ENCODE data around the gene LCE1A.

Gene LCE1A

DNA sequence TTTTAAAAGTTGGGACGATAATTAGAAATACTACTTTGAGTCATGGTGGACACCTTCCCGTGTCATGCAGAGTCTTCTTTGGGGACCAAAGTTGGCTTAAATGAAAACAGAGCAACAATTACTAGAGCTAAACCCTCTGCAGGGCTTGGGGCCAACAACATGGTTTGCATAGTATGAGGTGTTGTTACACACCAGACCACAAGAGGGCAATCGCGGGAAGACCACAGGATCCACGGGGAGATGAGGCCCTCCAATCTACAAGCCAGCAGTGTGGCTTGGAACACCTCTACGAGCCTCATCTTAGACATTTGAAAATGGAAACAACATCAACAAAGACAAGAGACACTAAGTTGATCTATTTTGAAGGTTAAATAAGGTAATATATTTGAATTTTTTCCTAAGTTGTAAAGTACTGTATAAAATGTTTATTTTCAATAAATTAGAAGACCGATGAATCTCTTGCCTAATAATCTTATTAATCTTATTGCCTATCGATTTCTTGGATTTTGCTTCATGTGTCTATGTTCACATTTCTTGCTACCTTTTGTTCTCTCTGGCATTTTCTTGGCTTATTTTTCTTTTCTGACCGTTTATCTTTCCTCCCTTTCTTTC lies 42.6 kb downstream of the LCE1A start:
- Histone ChIP-seq H3K9ac (ENCODE audit: low read length in 2 of 2) (no peak overlapping the region), H3K27me3 (ENCODE audit: control insufficient read depth in 1 of 2, insufficient read depth in 2 of 2, low read length in 2 of 2) (no peaks in the 10 kb centered on the region), H3K36me3 (ENCODE audit: control insufficient read depth in 2 of 2, insufficient read depth in 2 of 2, low read length in 2 of 2) (no peaks in the 10 kb centered on the region), H3K4me1 (ENCODE audit: control insufficient read depth, insufficient read depth, low read length) (no peaks in the 10 kb centered on the region), H3K4me3 (ENCODE audit: low read length in 2 of 2) (no peak overlapping the region), H3K9me3 (ENCODE audit: control insufficient read depth in 2 of 2, low read length in 2 of 2) (no peaks in the 10 kb centered on the region), H3K27ac (ENCODE audit: low read length) (no peak overlapping the region)

DNA sequence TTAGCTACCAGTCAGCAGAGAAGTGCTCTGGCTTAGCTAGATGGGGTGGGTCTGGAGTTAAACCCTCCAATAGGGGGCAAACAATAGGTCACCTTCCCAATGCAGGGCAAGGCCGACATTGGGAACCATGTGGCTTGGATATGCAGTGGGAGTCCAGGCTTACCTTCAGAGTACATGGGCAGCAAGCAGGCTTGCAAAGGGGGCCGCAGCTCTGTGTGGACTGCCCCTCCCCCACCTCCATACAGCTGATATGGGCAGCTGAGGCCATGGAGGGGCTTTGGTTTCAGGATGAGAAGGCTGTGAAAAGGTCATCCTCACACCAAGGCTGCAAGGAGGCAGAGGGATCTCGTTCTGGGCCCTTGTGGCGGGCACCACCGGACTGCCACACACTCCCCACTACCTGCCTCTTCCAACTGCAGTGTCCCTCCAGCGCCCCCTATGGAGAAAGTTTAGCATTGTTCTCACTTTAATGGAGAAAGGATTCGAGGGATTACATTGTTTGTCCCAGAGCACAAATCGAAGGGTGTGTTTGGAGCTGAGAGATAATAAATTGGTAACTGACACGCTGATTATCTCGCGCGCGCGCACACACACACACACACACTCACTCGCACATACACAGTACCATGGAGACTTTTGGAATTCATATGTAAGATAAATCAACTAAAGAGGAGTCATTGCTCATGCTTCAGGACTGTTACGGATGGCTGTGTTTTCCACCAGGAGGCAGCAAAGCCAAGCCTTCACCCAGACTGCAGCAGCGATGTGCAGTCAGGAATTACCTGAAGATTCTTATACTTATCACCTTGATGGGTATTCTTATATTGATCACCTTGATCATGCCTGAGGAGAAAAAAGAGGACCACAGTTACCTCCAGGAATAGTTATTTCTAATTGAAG lies 43.8 kb downstream of the LCE1A start:
- H3K4me1 ChIP-seq (ENCODE audit: control insufficient read depth, insufficient read depth, low read length) = no peaks in the 10 kb centered on the region
- H3K9ac ChIP-seq (ENCODE audit: low read length in 2 of 2) = no peak overlapping the region
- H3K9me3 ChIP-seq (ENCODE audit: control insufficient read depth in 2 of 2, low read length in 2 of 2) = no peaks in the 10 kb centered on the region
- no peaks in the 10 kb centered on the region for H3K36me3 ChIP-seq (ENCODE audit: control insufficient read depth in 2 of 2, insufficient read depth in 2 of 2, low read length in 2 of 2)
- H3K27me3 ChIP-seq (ENCODE audit: control insufficient read depth in 1 of 2, insufficient read depth in 2 of 2, low read length in 2 of 2) = no peaks in the 10 kb centered on the region
- H3K27ac ChIP-seq (ENCODE audit: low read length) = no peak overlapping the region
- H3K4me3 ChIP-seq (ENCODE audit: low read length in 2 of 2) = no peak overlapping the region

DNA sequence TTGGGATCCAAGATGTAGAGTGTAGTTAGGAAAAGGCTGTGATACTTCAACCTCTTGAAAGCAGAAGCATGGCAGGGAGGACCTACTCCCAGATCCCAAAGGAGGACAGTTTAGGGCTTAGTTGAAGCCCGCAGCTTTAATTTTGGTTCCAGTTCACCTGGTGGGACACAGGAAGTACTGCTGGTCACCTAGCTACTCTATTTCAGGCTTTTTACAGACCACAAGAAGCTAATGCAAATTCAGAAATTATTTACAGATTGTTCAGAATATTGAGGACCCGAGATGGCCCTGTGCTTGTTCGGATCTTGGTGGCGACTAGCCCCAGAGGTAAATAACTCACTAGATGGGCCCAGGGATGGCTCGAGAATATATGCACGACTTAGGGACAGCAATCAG lies 44.5 kb downstream of the LCE1A start:
- Histone ChIP-seq H3K27ac (ENCODE audit: low read length) (no peak overlapping the region), H3K4me3 (ENCODE audit: low read length in 2 of 2) (no peak overlapping the region), H3K9me3 (ENCODE audit: control insufficient read depth in 2 of 2, low read length in 2 of 2) (no peaks in the 10 kb centered on the region), H3K4me1 (ENCODE audit: control insufficient read depth, insufficient read depth, low read length) (no peaks in the 10 kb centered on the region), H3K9ac (ENCODE audit: low read length in 2 of 2) (no peak overlapping the region), H3K27me3 (ENCODE audit: control insufficient read depth in 1 of 2, insufficient read depth in 2 of 2, low read length in 2 of 2) (no peaks in the 10 kb centered on the region), H3K36me3 (ENCODE audit: control insufficient read depth in 2 of 2, insufficient read depth in 2 of 2, low read length in 2 of 2) (no peaks in the 10 kb centered on the region)

DNA sequence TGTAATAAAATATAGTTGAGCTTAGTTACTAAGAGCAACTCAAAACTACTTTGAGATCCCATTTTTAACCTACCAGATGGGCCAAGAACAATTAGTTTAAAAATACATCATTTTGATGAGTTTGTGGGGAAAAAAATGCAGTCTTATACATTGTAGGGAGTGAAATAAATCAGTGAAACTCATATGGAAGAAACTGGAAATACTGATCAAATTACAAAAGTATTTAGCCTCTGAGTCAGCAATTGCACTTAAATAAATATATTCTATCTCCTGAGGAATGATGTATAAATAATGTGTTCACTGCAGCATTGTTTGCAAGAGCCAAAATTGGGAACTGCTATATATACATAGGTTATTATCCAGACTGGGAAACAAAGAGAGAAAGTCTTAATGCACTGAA lies 46.2 kb downstream of the LCE1A start:
- no peaks in the 10 kb centered on the region for H3K4me1 ChIP-seq (ENCODE audit: control insufficient read depth, insufficient read depth, low read length)
- H3K36me3 ChIP-seq (ENCODE audit: control insufficient read depth in 2 of 2, insufficient read depth in 2 of 2, low read length in 2 of 2) = no peaks in the 10 kb centered on the region
- H3K9me3 ChIP-seq (ENCODE audit: control insufficient read depth in 2 of 2, low read length in 2 of 2) = no peaks in the 10 kb centered on the region
- no peak overlapping the region for H3K4me3 ChIP-seq (ENCODE audit: low read length in 2 of 2)
- no peak overlapping the region for H3K27ac ChIP-seq (ENCODE audit: low read length)
- no peaks in the 10 kb centered on the region for H3K27me3 ChIP-seq (ENCODE audit: control insufficient read depth in 1 of 2, insufficient read depth in 2 of 2, low read length in 2 of 2)
- H3K9ac ChIP-seq (ENCODE audit: low read length in 2 of 2) = no peak overlapping the region

DNA sequence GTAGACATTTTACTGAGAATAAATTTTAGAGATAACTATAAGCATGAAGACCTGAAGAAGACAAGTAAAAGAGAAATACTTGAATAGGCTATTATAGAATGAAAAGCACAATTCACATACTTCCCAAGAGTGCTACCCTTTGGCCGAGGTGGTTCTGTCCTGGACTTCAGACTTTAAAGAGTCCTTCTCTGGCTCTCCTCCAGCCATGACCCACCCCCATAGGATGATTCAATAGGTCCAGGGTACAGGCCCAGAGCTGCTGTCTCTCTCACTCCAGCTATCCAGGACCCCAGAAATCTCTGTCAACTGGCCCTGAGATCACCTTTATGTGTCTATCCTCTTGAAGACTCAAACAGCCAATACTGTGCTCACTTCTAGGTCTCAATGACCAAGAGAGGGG lies 49.6 kb downstream of the LCE1A start:
- Histone ChIP-seq H3K9me3 (ENCODE audit: control insufficient read depth in 2 of 2, low read length in 2 of 2) (no peaks in the 10 kb centered on the region), H3K4me3 (ENCODE audit: low read length in 2 of 2) (no peak overlapping the region), H3K27ac (ENCODE audit: low read length) (no peak overlapping the region), H3K36me3 (ENCODE audit: control insufficient read depth in 2 of 2, insufficient read depth in 2 of 2, low read length in 2 of 2) (no peaks in the 10 kb centered on the region), H3K4me1 (ENCODE audit: control insufficient read depth, insufficient read depth, low read length) (no peaks in the 10 kb centered on the region), H3K27me3 (ENCODE audit: control insufficient read depth in 1 of 2, insufficient read depth in 2 of 2, low read length in 2 of 2) (no peaks in the 10 kb centered on the region), H3K9ac (ENCODE audit: low read length in 2 of 2) (no peak overlapping the region)
